Cardiac fibroblast (primary cell): ENCODE data around the gene SGPP1.
"Not testable (repeated sequence)": the region's sequence is repeated elsewhere in the genome, so short reads cannot be mapped to it uniquely, and the experiment has no call there.

Source experiments
- DNase-seq, 2 donors: peaks; one replicate each; pipeline versions ENCODE4 v3.0.0 to v3.0.0-alpha.2; 2010; ENCODE audit warnings: low read depth in 2 of 2
- H3K4me3 ChIP-seq, 2 donors: replicated peaks in 1 of 2; 1 replicate in 1 of 2; 2 replicates in 1 of 2; pipeline ENCODE4 v1.5.1; 2011; ENCODE audit warnings: low read depth in 2 of 2, low read length in 2 of 2, mild to moderate bottlenecking in 2 of 2, moderate library complexity in 1 of 2
- TF ChIP-seq, protein P1 (sequence below): IDR thresholded peaks from one replicate; pipeline ENCODE4 v1.5.1; 2011; ENCODE audit warnings: low read depth, mild to moderate bottlenecking, low read length, inconsistent platforms

Gene SGPP1

DNA sequence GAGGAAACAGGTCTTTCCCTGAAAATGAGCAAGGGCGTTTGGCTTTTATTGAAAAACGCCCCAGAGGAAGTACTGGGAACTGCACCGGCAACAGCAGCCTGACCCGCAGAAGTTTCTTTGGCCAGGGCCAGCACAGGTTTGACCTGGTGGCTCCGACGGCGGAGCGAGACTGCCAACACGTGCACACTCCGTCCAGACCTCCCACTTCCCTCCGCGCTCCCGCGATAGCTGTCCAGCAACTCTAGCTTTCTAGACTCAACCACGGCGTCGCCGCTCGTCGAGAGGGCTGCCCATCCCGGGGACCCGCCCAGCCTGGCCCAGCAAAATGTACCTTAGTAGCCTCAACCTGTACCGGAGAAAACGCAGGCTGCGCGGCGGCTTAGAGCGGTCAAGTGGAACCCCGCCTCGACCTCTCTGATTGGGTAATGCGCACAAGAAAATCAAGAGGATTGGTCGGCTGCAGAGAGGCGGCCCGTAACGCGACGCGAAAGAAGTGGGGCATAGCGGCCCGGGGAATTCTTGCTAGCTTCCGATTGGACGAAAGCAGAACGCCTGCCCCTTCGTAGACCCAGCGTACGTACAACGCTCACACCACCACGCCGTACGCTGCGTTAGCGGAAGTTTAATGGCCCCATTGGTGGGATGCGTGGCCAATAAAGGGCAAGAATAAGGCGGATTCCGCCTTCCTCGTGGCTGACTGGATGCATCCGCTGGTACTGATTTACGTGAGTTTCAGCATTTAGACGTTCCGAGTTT is 86.2 kb downstream of the SGPP1 start, which contains the start of gene WDR89:
Gene WDR89, minus strand, starts transcription at position 399 of the 756 bp plus-strand sequence. CDS start 41,929 bp downstream, outside the sequence.
- peak within 1 kb of the TSS; percentile 81 for H3K4me3 ChIP-seq
- TF ChIP-seq, protein P1, sequence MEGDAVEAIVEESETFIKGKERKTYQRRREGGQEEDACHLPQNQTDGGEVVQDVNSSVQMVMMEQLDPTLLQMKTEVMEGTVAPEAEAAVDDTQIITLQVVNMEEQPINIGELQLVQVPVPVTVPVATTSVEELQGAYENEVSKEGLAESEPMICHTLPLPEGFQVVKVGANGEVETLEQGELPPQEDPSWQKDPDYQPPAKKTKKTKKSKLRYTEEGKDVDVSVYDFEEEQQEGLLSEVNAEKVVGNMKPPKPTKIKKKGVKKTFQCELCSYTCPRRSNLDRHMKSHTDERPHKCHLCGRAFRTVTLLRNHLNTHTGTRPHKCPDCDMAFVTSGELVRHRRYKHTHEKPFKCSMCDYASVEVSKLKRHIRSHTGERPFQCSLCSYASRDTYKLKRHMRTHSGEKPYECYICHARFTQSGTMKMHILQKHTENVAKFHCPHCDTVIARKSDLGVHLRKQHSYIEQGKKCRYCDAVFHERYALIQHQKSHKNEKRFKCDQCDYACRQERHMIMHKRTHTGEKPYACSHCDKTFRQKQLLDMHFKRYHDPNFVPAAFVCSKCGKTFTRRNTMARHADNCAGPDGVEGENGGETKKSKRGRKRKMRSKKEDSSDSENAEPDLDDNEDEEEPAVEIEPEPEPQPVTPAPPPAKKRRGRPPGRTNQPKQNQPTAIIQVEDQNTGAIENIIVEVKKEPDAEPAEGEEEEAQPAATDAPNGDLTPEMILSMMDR = peak; percentile 79
- DNase-seq = peak; percentile 100

DNA sequence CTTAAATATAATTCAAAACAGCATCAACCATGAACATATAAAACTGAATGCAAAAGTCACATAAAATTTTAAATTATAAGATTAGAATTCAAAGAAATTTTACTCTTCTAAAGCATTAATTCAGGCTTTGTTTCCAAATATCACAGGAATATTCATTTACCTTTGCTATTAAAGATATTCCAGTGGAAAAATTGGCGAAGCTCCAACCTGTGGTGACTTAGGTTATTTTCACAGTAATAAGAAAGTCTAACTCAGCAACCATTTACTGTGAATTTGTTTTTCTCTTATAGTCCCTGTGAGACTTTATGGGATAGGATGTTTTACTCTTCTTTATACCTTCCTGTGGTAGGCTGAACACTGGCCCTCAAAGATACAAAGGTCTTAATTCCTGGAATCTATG is 89.4 kb downstream of the SGPP1 start:
- TF ChIP-seq, protein P1 = no peak
- DNase-seq = no peak
- H3K4me3 ChIP-seq = no peak overlapping the region

DNA sequence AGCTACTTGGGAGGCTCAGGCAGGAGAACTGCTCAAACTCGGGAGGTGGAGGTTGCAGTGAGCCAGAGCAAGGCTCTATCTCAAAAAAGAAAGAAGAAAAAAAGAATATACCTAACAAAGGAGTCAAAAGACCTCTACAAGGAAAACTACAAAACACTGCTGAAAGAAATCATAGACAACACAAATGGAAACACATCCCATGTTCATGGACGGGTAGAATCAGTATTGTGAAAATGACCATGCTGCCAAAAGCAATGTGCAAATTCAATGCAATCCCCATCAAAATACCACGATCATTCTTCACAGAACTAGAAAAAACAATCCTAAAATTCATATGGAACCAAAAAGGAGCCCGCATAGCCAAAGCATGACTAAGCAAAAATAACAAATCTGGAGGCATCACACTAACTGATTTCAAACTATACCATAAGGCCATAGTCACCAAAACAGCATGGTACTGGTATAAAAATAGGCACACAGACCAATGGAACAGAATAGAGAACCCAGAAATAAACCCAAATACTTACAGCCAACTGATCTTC is 91.7 kb downstream of the SGPP1 start:
- peak in 1 of 2 donors; percentile 65 for DNase-seq
- not testable (repeated sequence) for H3K4me3 ChIP-seq
